K562 (cell line): ENCODE data around the gene IDUA. TPM values are rescaled to one million over a fixed set of nuclear protein-coding genes. Genes with fewer than 3 reads are reported as not detected.

Experiments
- ATAC-seq: fragments of 200-7000 bp; cut with Tn5 transposase; 3 replicates; pipeline ENCODE4 v1.9.1; 2020; ENCODE audit warnings: moderate library complexity
- BruUV-seq: library from RNA; stranded (reverse); fragments of 400-500 nt; replicated peaks from 2 replicates; lab custom pipeline; 2021; lab: Mats Ljungman, UMichigan
- CTCF ChIA-PET: fragments of 300-600 bp; formaldehyde crosslinking; extraction: SDS; loops from one replicate; lab custom pipeline; 2021; ENCODE audit warnings: low intra/inter-chr PET ratio; lab: Yijun Ruan, JAX
- POLR2A ChIA-PET: fragments of 300-600, 350-650 bp; sonication (Branson Sonifier 250); formaldehyde crosslinking; extraction: SDS; loops from one replicate; lab custom pipeline; 2021; ENCODE audit warnings: antibody characterized with exemption, inconsistent platforms; lab: Yijun Ruan, JAX
- DNase-seq, 4 experiments: peaks; one replicate each; pipeline versions ENCODE4 v3.0.0 to v3.0.0-alpha.2; 2011 to 2018; ENCODE audit warnings: low spot score in 3 of 4, mixed read lengths in 3 of 4; ENCODE audit errors: extremely low read depth in 1 of 4
- FAIRE-seq: peaks from 2 replicates; lab custom pipeline; 2011; peaks lifted over from hg19 to GRCh38; lab: Jason Lieb, UNC
- H2AFZ ChIP-seq: 2 replicates; pipeline ENCODE4 v1.6.0; 2011; ENCODE audit warnings: low read depth, low read length, control low read depth, inconsistent platforms
- H3K27ac ChIP-seq: fragments of 200-600 bp; 3 replicates; pipeline ENCODE4 v1.8.0; 2011; ENCODE audit warnings: low read depth, mild to moderate bottlenecking, control low read depth, inconsistent platforms, low read length, moderate library complexity, mixed read lengths; ENCODE audit errors: extremely low read depth
- H3K27me3 ChIP-seq, 2 experiments: fragments of 300-600 bp in 1 of 2; 2 replicates in 1 of 2; 3 replicates in 1 of 2; pipeline versions ENCODE4 v1.6.0 to v1.8.0; 2011; ENCODE audit warnings: inconsistent platforms in 2 of 2, low read length in 2 of 2, mild to moderate bottlenecking in 1 of 2, mixed read lengths in 1 of 2, moderate library complexity in 1 of 2; ENCODE audit not compliant: control insufficient read depth in 2 of 2, insufficient read depth in 2 of 2
- H3K36me3 ChIP-seq: fragments of 300-600 bp; 3 replicates; pipeline ENCODE4 v1.8.0; 2011; ENCODE audit warnings: mild to moderate bottlenecking, low read length, inconsistent platforms; ENCODE audit not compliant: control insufficient read depth, insufficient read depth
- H3K4me1 ChIP-seq, 2 experiments: fragments of 200-600 bp in 1 of 2; replicated peaks in 1 of 2; 2 replicates in 1 of 2; 3 replicates in 1 of 2; pipeline versions ENCODE4 v1.5.1 to v1.8.0; 2011; ENCODE audit warnings: inconsistent platforms in 2 of 2, low read length in 2 of 2, mild to moderate bottlenecking in 1 of 2, mixed read lengths in 1 of 2, moderate library complexity in 1 of 2; ENCODE audit not compliant: control insufficient read depth in 2 of 2, insufficient read depth in 2 of 2
- H3K4me2 ChIP-seq: 2 replicates; pipeline ENCODE4 v1.6.1; 2011; ENCODE audit warnings: low read length, control low read depth, inconsistent platforms, mixed read lengths; ENCODE audit not compliant: insufficient read depth
- H3K4me3 ChIP-seq: fragments of 200-600 bp; sonication (generic), shearing (Covaris generic); 2 replicates; pipeline ENCODE4 v1.5.1; 2016; ENCODE audit warnings: control low read depth, inconsistent platforms
- H3K79me2 ChIP-seq: fragments of 200-600 bp; 3 replicates; pipeline ENCODE4 v1.8.0; 2011; ENCODE audit warnings: low read length, inconsistent platforms; ENCODE audit not compliant: control insufficient read depth, insufficient read depth
- H3K9ac ChIP-seq, 2 experiments: 2 replicates each; pipeline versions ENCODE4 v1.6.0 to v1.6.1; 2011; ENCODE audit warnings: low read depth in 2 of 2, low read length in 2 of 2, control low read depth in 1 of 2, inconsistent platforms in 1 of 2, mild to moderate bottlenecking in 1 of 2, mixed read lengths in 1 of 2; ENCODE audit not compliant: insufficient read depth in 1 of 2
- H3K9me1 ChIP-seq: one replicate; pipeline ENCODE4 v1.6.0; 2011; ENCODE audit warnings: inconsistent platforms, mild to moderate bottlenecking, low read length, moderate library complexity; ENCODE audit not compliant: control insufficient read depth, insufficient read depth
- H3K9me3 ChIP-seq: replicated peaks from 2 replicates; pipeline ENCODE4 v1.5.1; 2011; ENCODE audit warnings: low read depth, low read length, inconsistent platforms; ENCODE audit not compliant: control insufficient read depth, insufficient read depth
- H4K20me1 ChIP-seq: replicated peaks from 2 replicates; pipeline ENCODE4 v1.6.1; 2011; ENCODE audit warnings: low read length, inconsistent platforms, mixed read lengths; ENCODE audit not compliant: control insufficient read depth, insufficient read depth
- CBFA2T2 ChIP-seq: fragments of 450-650 bp; conservative IDR thresholded peaks from 2 replicates; pipeline ENCODE4 v1.6.1; 2017; ENCODE audit warnings: mild to moderate bottlenecking
- MED1 ChIP-seq: sonication (generic); formaldehyde crosslinking; IDR thresholded peaks from 2 replicates; pipeline ENCODE4 v1.8.1; 2023; ENCODE audit warnings: missing genetic modification reagents, borderline replicate concordance
- PCBP1 ChIP-seq: fragments of 200-400 bp; formaldehyde crosslinking; IDR thresholded peaks from 2 replicates; pipeline ENCODE4 v1.6.1; 2018; ENCODE audit warnings: mild to moderate bottlenecking, low read depth, low read length; ENCODE audit not compliant: poor library complexity, severe bottlenecking
- POLR2G ChIP-seq: fragments of 200-400 bp; formaldehyde crosslinking; IDR thresholded peaks from 2 replicates; pipeline ENCODE4 v1.6.1; 2017; ENCODE audit warnings: low read depth, mild to moderate bottlenecking, antibody characterized with exemption, low read length, moderate library complexity
- WGBS: fragments of 100-300 bp; shearing (Covaris generic); methylation state at CpG from one replicate; pipeline ENCODE4 v1.1.6; 2016; ENCODE audit warnings: low coverage, mixed read lengths; ENCODE audit not compliant: insufficient coverage; ENCODE audit errors: missing lambda C conversion rate; 5-methylcytosine and 5-hydroxymethylcytosine counted together
- in situ Hi-C: fragments of 300-500 bp; cut with MboI; formaldehyde crosslinking; loops from 4 replicates; pipeline ENCODE4 v1.15.0; 2018; ENCODE audit warnings: inconsistent platforms, mixed read lengths
- intact Hi-C: fragments of 100-400 bp; cut with micrococcal nuclease; formaldehyde crosslinking; loops from 2 replicates; pipeline ENCODE4 v1.14.2; 2022
- polyA plus RNA-seq, 8 experiments: library from polyadenylated mRNA; depleted of rRNA in 4 of 8; stranded (reverse) in 5 of 8; unstranded in 3 of 8; fragments of >200 nt; fragmentation: Nextera tagmentation in 2 of 8; fragmentation: Illumina TruSeq in 1 of 8; extraction: Ambion mirVana in 2 of 8; extraction: Trizol in 1 of 8; gene quantifications; 2 replicates each; pipeline versions ENCODE4 v1.2.1 to v1.2.3, GENCODE V29; 2011 to 2014; ENCODE audit warnings: inconsistent platforms in 1 of 8, missing spikeins in 1 of 8
- total RNA-seq, 7 experiments: library from RNA; depleted of rRNA in 6 of 7; stranded (reverse); fragments of >200 nt in 6 of 7; fragmentation: Illumina TruSeq in 2 of 7; extraction: Trizol in 2 of 7; gene quantifications; 2 replicates each; pipeline versions ENCODE4 v1.2.1 to v1.2.3, GENCODE V29; 2011 to 2021; ENCODE audit warnings: low replicate concordance in 1 of 7
- TF ChIP-seq, protein P1 (sequence below): sonication (generic); formaldehyde crosslinking; IDR thresholded peaks from 2 replicates; pipeline ENCODE4 v1.8.1; 2023; ENCODE audit warnings: mild to moderate bottlenecking, missing genetic modification reagents

IDUA gene
- total and polyA plus RNA-seq, 9 of the 15 experiments (the other 6 are each of a cell fraction or from before 2014, with no cell fraction given), result 0.04 to 16.1 (median 1.2) TPM

DNA sequence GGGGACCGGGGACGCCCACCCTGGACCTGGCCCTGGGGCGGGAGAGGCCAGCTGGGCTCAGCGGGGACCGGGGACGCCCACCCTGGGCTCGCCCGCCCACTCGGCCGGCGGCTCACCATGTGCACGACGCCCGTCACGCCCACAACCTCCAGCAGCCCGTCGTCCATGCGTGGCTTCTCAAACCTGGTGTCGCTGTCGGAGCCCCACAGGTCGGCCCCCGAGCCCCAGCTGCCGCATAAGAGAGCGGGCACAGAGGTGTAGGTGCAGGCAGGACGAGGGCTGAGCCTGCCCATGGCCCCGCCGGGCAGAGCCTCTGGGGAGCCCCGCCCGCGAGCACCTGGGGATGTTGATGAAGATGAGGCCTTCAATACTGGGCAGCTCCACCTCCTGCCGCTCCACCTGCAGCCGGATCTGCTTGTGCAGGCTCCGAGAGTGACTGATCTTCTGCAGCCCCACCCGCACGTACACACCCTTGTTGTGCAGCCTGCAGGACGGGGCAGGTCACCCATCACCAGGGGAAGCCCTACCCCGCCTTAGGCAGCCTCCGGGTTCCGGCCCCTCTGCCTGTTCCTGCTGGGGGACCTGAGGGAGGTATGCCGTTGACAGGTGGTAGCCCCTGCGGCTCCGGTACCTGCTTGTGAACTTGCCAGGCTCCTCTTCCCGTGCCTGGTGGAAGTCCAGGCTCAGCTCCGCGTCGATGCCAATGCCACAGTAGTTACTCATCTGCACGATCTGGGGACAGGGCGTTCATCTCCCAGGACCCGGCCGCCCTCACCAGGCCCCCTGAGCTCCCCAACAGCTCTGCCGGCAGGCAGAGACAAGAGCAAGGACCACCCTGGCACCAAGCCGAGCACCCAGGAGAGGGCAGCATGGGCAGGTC, 25.3 kb upstream of the IDUA start:
- H3K4me1 ChIP-seq, result peaks cover 0 to 47% of the 10 kb centered on the region in 2 experiments; a peak in 2 of 5 replicates
- no peaks in the 10 kb centered on the region for H3K9me1 ChIP-seq
- intact Hi-C loops (no loop called here), in situ Hi-C loops (no loop called here)
- no peaks in the 10 kb centered on the region for H3K9me3 ChIP-seq
- CTCF ChIA-PET, result no interaction called here
- FAIRE-seq (no peak), ATAC-seq (no peak), DNase-seq (no peak)
- H4K20me1 ChIP-seq, result no peaks in the 10 kb centered on the region
- no peak overlapping the region for H3K4me2 ChIP-seq
- 92% methylated on average over 30 of the region's 52 CpGs for WGBS
- H3K27me3 ChIP-seq, result no peaks in the 10 kb centered on the region
- H3K9ac ChIP-seq, result no peak overlapping the region; a peak in 1 of 4 replicates
- H2AFZ ChIP-seq, result no peak overlapping the region
- POLR2A ChIA-PET, result interaction anchor here (0.6 kb wide), 1 partner anchor 398 kb away, joined by 4 read pairs; no protein-coding TSS in a partner anchor
- H3K4me3 ChIP-seq, result no peak overlapping the region
- no peak overlapping the region for H3K27ac ChIP-seq
- no peaks in the 10 kb centered on the region for H3K79me2 ChIP-seq
- H3K36me3 ChIP-seq, result peaks cover 24% of the 10 kb centered on the region; the same call in 1 of the 3 replicates
- BruUV-seq, result no TSS peak
- no peak for TF ChIP-seq PCBP1
- no peak for TF ChIP-seq MED1 (CRISPR knock-in tag)
- TF ChIP-seq POLR2G, result peak; percentile 12
- no peak for TF ChIP-seq CBFA2T2
- TF ChIP-seq, protein P1, sequence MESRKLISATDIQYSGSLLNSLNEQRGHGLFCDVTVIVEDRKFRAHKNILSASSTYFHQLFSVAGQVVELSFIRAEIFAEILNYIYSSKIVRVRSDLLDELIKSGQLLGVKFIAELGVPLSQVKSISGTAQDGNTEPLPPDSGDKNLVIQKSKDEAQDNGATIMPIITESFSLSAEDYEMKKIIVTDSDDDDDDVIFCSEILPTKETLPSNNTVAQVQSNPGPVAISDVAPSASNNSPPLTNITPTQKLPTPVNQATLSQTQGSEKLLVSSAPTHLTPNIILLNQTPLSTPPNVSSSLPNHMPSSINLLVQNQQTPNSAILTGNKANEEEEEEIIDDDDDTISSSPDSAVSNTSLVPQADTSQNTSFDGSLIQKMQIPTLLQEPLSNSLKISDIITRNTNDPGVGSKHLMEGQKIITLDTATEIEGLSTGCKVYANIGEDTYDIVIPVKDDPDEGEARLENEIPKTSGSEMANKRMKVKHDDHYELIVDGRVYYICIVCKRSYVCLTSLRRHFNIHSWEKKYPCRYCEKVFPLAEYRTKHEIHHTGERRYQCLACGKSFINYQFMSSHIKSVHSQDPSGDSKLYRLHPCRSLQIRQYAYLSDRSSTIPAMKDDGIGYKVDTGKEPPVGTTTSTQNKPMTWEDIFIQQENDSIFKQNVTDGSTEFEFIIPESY (CRISPR knock-in tag), result peak; percentile 44; the same call in 1 of the 2 replicates
- TF ChIP-seq, all 486 proteins: peak for 2
